CD4-positive, alpha-beta memory T cell (primary cell): ENCODE measurements around the gene CFD. TPM values are rescaled to one million over a fixed set of nuclear protein-coding genes. Genes with fewer than 3 reads are reported as not detected.

ENCODE experiments used
- CTCF ChIA-PET: fragments of 350-600 bp; sonication (Branson Sonifier 250); formaldehyde crosslinking; loops from one replicate; lab custom pipeline; 2021; ENCODE audit warnings: inconsistent platforms; ENCODE audit not compliant: partially characterized antibody; lab: Charles Lee
- POLR2A ChIA-PET: fragments of 350-600 bp; sonication (Branson Sonifier 250); formaldehyde crosslinking; loops from one replicate; lab custom pipeline; 2021; ENCODE audit not compliant: partially characterized antibody; lab: Charles Lee
- DNase-seq, 5 donors: peaks; one replicate each; pipeline versions ENCODE4 v3.0.0 to v3.0.0-alpha.2; 2020 to 2022; ENCODE audit warnings: mixed read lengths in 1 of 5
- H3K27ac ChIP-seq: one replicate; pipeline ENCODE4 v1.7.0; 2013; ENCODE audit warnings: low read depth, low read length
- H3K27me3 ChIP-seq: 2 replicates; pipeline ENCODE4 v1.7.0; 2013; ENCODE audit warnings: mild to moderate bottlenecking, low read length, moderate library complexity; ENCODE audit not compliant: insufficient read depth
- H3K36me3 ChIP-seq: 2 replicates; pipeline ENCODE4 v1.7.0; 2013; ENCODE audit warnings: mild to moderate bottlenecking, low read length, moderate library complexity; ENCODE audit not compliant: insufficient read depth
- H3K4me1 ChIP-seq: 2 replicates; pipeline ENCODE4 v1.7.0; 2013; ENCODE audit warnings: mild to moderate bottlenecking, low read length, moderate library complexity; ENCODE audit not compliant: insufficient read depth
- H3K4me3 ChIP-seq, 2 donors: one replicate each; pipeline ENCODE4 v1.7.0; 2013; ENCODE audit warnings: low read length in 2 of 2, mild to moderate bottlenecking in 1 of 2
- H3K9me3 ChIP-seq, 2 donors: one replicate each; pipeline ENCODE4 v1.7.0; 2013; ENCODE audit warnings: low read length in 2 of 2, control low read depth in 1 of 2; ENCODE audit not compliant: control insufficient read depth in 1 of 2
- H3K27ac Mint-ChIP-seq, 7 donors: one replicate each; pipeline ENCODE4 v1.8.0; 2020 to 2021; ENCODE audit warnings: mixed read lengths in 7 of 7, mild to moderate bottlenecking in 6 of 7, inconsistent platforms in 3 of 7, moderate library complexity in 3 of 7
- H3K27me3 Mint-ChIP-seq, 2 donors: one replicate each; pipeline ENCODE4 v1.8.0; 2020 to 2021; ENCODE audit warnings: mixed read lengths in 2 of 2
- H3K36me3 Mint-ChIP-seq, 2 donors: one replicate each; pipeline ENCODE4 v1.8.0; 2020 to 2021; ENCODE audit warnings: mixed read lengths in 2 of 2, inconsistent platforms in 1 of 2, mild to moderate bottlenecking in 1 of 2
- H3K4me1 Mint-ChIP-seq, 4 donors: one replicate each; pipeline ENCODE4 v1.8.0; 2020 to 2021; ENCODE audit warnings: mixed read lengths in 4 of 4, mild to moderate bottlenecking in 1 of 4
- H3K4me3 Mint-ChIP-seq, 8 donors: one replicate each; pipeline ENCODE4 v1.8.0; 2020 to 2021; ENCODE audit warnings: mixed read lengths in 8 of 8, mild to moderate bottlenecking in 7 of 8, moderate library complexity in 6 of 8, inconsistent platforms in 3 of 8
- H3K9me3 Mint-ChIP-seq, 8 donors: one replicate each; pipeline ENCODE4 v1.8.0; 2020 to 2021; ENCODE audit warnings: mixed read lengths in 8 of 8, mild to moderate bottlenecking in 5 of 8, inconsistent platforms in 3 of 8, moderate library complexity in 1 of 8
- intact Hi-C: fragments of 100-400 bp; cut with micrococcal nuclease; formaldehyde crosslinking; loops from one replicate; pipeline ENCODE4 v1.15.1; 2023
- polyA plus RNA-seq, 2 donors: library from polyadenylated mRNA; unstranded; fragments of 300-500 nt; fragmentation: Illumina TruSeq; gene quantifications; one replicate each; pipeline ENCODE4 v1.2.3, GENCODE V29; 2021
- total RNA-seq, 2 experiments: library from RNA; stranded (reverse); gene quantifications; one replicate each; pipeline ENCODE4 v1.2.3, GENCODE V29; 2021

Gene CFD
- total and polyA plus RNA-seq, 4 experiments from 2014 or later: 0.91 to 4.8 (median 1.1) TPM; not detected in 1

DNA sequence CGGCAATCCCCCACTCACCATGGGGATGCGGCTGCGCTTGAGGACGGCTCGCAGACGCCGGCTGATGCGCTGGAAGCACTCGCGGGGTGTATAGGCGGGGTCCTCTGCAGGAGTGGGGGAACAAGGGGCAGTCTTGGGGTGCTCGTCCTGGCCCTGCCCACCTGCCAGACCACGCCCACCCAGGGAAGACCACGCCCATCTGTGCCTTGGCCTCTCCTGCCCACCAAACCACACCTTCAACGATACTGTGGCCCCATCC lies 40.5 kb downstream of the CFD start:
- Histone ChIP-seq H3K9me3 (no peaks in the 10 kb centered on the region), H3K4me1 (peaks cover 23% of the 10 kb centered on the region), H3K36me3 (peaks cover 31% of the 10 kb centered on the region), H3K27me3 (no peaks in the 10 kb centered on the region), H3K4me3 (no peak overlapping the region), H3K27ac (no peak overlapping the region)
- CTCF ChIA-PET: no interaction called here
- H3K4me3 Mint-ChIP-seq: no peak overlapping the region
- H3K36me3 Mint-ChIP-seq: peaks cover 5 to 19% of the 10 kb centered on the region in 2 donors
- intact Hi-C loops: no loop called here
- DNase-seq: no peak
- H3K4me1 Mint-ChIP-seq: peaks cover 3 to 30% (median 10%) of the 10 kb centered on the region in 4 donors
- POLR2A ChIA-PET: interaction anchor here (8.9 kb wide), 1 partner anchor 8 kb away, joined by 252 read pairs; no protein-coding TSS in a partner anchor
- H3K27ac Mint-ChIP-seq: peak overlapping the region in 3 of 7 donors; percentile 78 to 80 (median 78)
- H3K9me3 Mint-ChIP-seq: peaks cover 0 to 1% (median 0%) of the 10 kb centered on the region in 8 donors
- H3K27me3 Mint-ChIP-seq: no peaks in the 10 kb centered on the region

- H3K4me1 Mint-ChIP-seq: peaks cover 1 to 35% (median 9%) of the 10 kb centered on the region in 4 donors
- no peak overlapping the region for H3K4me3 ChIP-seq
- H3K27ac Mint-ChIP-seq: peak overlapping the region in 5 of 7 donors; percentile 19 to 80 (median 78)
- H3K27me3 Mint-ChIP-seq: no peaks in the 10 kb centered on the region
- peak; percentile 42 to 72 (median 48) for DNase-seq
- H3K9me3 Mint-ChIP-seq: peaks cover 0 to 1% (median 0%) of the 10 kb centered on the region in 8 donors
- H3K27ac ChIP-seq: no peak overlapping the region
- H3K9me3 ChIP-seq: no peaks in the 10 kb centered on the region
- POLR2A ChIA-PET: interaction anchor here (8.9 kb wide), 1 partner anchor 7 kb away, joined by 252 read pairs; no protein-coding TSS in a partner anchor
- H3K36me3 Mint-ChIP-seq: peaks cover 5 to 19% of the 10 kb centered on the region in 2 donors
- intact Hi-C loops: no loop called here
- no peaks in the 10 kb centered on the region for H3K27me3 ChIP-seq
- CTCF ChIA-PET: no interaction called here
- no peak overlapping the region for H3K4me3 Mint-ChIP-seq
- H3K4me1 ChIP-seq: peaks cover 25% of the 10 kb centered on the region
- peaks cover 31% of the 10 kb centered on the region for H3K36me3 ChIP-seq
Measured at GRCh38 chr19:900302-901111, 41.0 kb downstream of the CFD start.

DNA sequence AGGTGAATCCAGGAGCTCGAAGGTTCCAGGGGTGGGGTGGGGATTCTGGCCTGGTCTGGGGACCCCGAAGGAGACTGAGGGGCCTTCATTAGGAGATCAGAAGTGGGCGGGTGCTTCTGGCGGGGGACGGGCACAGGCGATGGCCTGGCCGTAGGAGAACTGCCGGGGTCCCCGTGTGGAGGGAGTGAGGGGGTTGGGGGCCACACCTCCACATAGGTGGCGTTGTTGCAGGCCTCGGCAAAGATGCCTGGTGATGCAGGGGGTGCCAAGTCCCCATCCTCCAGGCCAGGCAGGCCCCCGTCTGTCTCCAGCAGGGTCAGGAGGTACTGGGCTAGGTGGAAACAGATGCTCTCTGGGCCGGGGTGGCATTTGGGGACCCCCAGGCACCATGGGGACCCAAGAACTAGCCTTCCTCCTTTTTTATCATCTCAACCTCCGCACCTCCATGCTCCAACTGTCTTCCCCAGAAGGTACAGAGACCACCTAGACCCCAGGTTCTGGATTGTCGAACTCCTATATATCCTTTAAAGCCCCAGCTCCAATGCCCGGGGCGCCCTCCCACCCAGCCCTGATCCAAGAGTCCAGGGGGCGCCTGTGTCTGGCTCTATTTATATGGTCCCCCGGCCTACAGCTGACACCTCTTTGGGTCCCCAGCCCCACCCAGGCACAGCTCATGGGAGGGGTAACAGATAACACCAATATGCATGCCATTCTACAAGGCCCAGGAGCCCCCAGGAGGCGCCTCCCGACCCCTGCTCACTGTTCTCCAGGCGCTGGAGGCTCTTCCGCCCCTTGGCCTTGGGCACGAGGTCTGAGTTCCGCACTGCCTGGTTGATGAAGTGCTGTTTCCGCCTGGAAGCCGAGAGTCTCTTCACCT lies 42.0 kb downstream of the CFD start:
- Mint-ChIP-seq H3K36me3 (peaks cover 6 to 19% of the 10 kb centered on the region in 2 donors), H3K9me3 (peaks cover 0 to 1% (median 0%) of the 10 kb centered on the region in 8 donors), H3K4me1 (peaks cover 2 to 37% (median 12%) of the 10 kb centered on the region in 4 donors), H3K27ac (peak overlapping the region in 3 of 7 donors; percentile 29 to 62 (median 57)), H3K27me3 (no peaks in the 10 kb centered on the region), H3K4me3 (no peak overlapping the region)
- Histone ChIP-seq H3K27ac (no peak overlapping the region), H3K9me3 (no peaks in the 10 kb centered on the region), H3K36me3 (peaks cover 31% of the 10 kb centered on the region), H3K4me1 (peaks cover 34% of the 10 kb centered on the region), H3K4me3 (no peak overlapping the region), H3K27me3 (no peaks in the 10 kb centered on the region)
- ChIA-PET CTCF (interaction anchor here (0.6 to 1.1 kb wide), 2 partner anchors 13 to 38 kb away, joined by 3 to 4 read pairs; no protein-coding TSS in a partner anchor), POLR2A (interaction anchor here (2.9 kb wide), 1 partner anchor 8 kb away, joined by 29 read pairs; the partner anchor contains the start of genes MED16 and RNU6-9)
- DNase-seq: no peak
- intact Hi-C loops: no loop called here

DNA sequence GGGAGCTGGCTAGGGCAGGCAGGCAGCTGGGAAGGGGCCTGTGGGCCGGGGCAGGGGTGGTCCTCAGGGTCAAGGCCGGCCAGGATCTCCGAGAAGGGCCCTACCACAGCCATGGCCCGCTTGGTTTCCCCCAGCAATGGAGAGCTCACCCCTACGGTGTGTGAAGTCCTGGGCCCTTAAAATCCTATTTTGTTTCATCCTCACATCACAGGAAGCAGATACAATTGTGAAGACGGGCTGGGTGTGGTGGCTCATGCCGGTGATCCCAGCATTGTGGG lies 42.6 kb downstream of the CFD start:
- intact Hi-C loops: no loop called here
- Mint-ChIP-seq H3K4me3 (no peak overlapping the region), H3K27me3 (no peaks in the 10 kb centered on the region), H3K27ac (peak overlapping the region in 4 of 7 donors; percentile 18 to 61 (median 37)), H3K36me3 (peaks cover 3 to 15% of the 10 kb centered on the region in 2 donors), H3K4me1 (peaks cover 3 to 43% (median 18%) of the 10 kb centered on the region in 4 donors), H3K9me3 (peaks cover 0 to 1% (median 0%) of the 10 kb centered on the region in 8 donors)
- ChIA-PET CTCF (interaction anchor here (0.6 to 1.4 kb wide), 3 partner anchors 13 to 38 kb away, joined by 3 to 4 read pairs (median 3); no protein-coding TSS in a partner anchor), POLR2A (interaction anchor here (1.3 to 2.9 kb wide), 2 partner anchors 9 to 14 kb away, joined by 4 to 29 read pairs; partner anchors contain the start of genes KISS1R, MED16 and RNU6-9)
- no peak for DNase-seq
- Histone ChIP-seq H3K27ac (no peak overlapping the region), H3K36me3 (peaks cover 28% of the 10 kb centered on the region), H3K4me1 (peaks cover 40% of the 10 kb centered on the region), H3K9me3 (no peaks in the 10 kb centered on the region), H3K4me3 (no peak overlapping the region), H3K27me3 (no peaks in the 10 kb centered on the region)

DNA sequence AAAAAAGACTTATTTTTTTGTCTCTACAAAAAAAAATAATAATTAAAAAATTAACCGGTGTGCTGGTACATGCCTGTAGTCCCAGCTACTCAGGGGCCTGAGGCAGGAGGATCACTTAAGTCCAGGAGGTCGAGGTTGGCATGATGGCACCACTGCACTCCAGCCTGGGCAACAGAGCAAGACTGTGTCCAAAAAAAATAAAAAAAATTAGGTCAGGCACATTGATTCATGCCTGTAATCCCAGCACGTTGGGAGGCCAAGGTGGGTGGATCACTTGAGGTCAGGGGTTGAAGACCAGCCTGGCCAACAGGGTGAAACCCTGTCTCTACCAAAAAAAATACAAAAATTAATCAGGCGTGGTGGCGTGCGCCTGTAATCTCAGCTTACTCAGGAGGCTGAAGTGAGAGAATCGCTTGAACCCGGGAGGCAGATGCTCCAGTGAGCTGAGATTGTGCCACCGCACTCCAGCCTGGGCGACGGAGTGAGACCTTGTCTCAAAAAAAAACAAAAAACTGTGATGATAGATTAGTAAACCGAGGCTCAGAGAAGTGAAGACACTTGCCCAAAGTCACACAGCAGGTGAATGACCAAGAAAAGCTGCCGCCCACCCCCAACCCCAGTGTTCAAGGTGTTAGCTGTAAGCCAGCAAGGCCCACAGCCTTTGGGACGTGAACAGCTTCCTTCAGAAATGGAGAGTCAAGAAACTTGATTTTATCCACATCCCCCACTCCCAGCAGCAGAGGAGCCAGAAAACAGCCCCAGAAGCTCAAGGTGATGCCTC lies 43.2 kb downstream of the CFD start:
- peak overlapping the region in 4 of 7 donors; percentile 42 to 62 (median 52) for H3K27ac Mint-ChIP-seq
- intact Hi-C loops: no loop called here
- ChIA-PET POLR2A (interaction anchor here (1.3 to 2.9 kb wide), 3 partner anchors 9 to 367 kb away, joined by 4 to 29 read pairs (median 4); partner anchors contain the start of genes KISS1R, MED16 and RNU6-9), CTCF (interaction anchor here (1.0 to 1.4 kb wide), 3 partner anchors 15 to 39 kb away, joined by 3 to 10 read pairs (median 4); no protein-coding TSS in a partner anchor)
- no peaks in the 10 kb centered on the region for H3K9me3 ChIP-seq
- H3K4me3 Mint-ChIP-seq: no peak overlapping the region
- no peak overlapping the region for H3K27ac ChIP-seq
- no peak for DNase-seq
- peaks cover 2 to 14% of the 10 kb centered on the region in 2 donors for H3K36me3 Mint-ChIP-seq
- H3K27me3 ChIP-seq: no peaks in the 10 kb centered on the region
- peaks cover 0 to 1% (median 0%) of the 10 kb centered on the region in 8 donors for H3K9me3 Mint-ChIP-seq
- H3K4me1 ChIP-seq: peaks cover 46% of the 10 kb centered on the region
- H3K36me3 ChIP-seq: peaks cover 24% of the 10 kb centered on the region
- no peak overlapping the region for H3K4me3 ChIP-seq
- H3K27me3 Mint-ChIP-seq: no peaks in the 10 kb centered on the region
- peaks cover 6 to 49% (median 22%) of the 10 kb centered on the region in 4 donors for H3K4me1 Mint-ChIP-seq

GRCh38 chr19:903266-903797 lies 43.9 kb downstream of the CFD start:
- intact Hi-C loops: no loop called here
- DNase-seq: no peak
- no peak overlapping the region for H3K27ac Mint-ChIP-seq
- H3K27me3 ChIP-seq: no peaks in the 10 kb centered on the region
- peaks cover 2 to 14% of the 10 kb centered on the region in 2 donors for H3K36me3 Mint-ChIP-seq
- H3K4me3 ChIP-seq: no peak overlapping the region
- H3K9me3 ChIP-seq: no peaks in the 10 kb centered on the region
- CTCF ChIA-PET: interaction anchor here (1.0 to 1.4 kb wide), 3 partner anchors 10 to 39 kb away, joined by 3 to 10 read pairs (median 5); partner anchors contain the start of genes MED16 and RNU6-9
- no peak overlapping the region for H3K27ac ChIP-seq
- peaks cover 24% of the 10 kb centered on the region for H3K36me3 ChIP-seq
- H3K27me3 Mint-ChIP-seq: no peaks in the 10 kb centered on the region
- H3K4me1 ChIP-seq: peaks cover 53% of the 10 kb centered on the region
- H3K9me3 Mint-ChIP-seq: peaks cover 0 to 1% (median 0%) of the 10 kb centered on the region in 8 donors
- H3K4me1 Mint-ChIP-seq: peaks cover 7 to 56% (median 26%) of the 10 kb centered on the region in 4 donors
- no peak overlapping the region for H3K4me3 Mint-ChIP-seq
- POLR2A ChIA-PET: interaction anchor here (1.3 to 2.9 kb wide), 3 partner anchors 10 to 366 kb away, joined by 4 to 29 read pairs (median 4); partner anchors contain the start of genes KISS1R, MED16 and RNU6-9
